Cardiac ventricle fibroblast (primary cell): Measurements from ENCODE around the gene LRRC37A3. TPM values are rescaled to one million over a fixed set of nuclear protein-coding genes. Genes with fewer than 3 reads are reported as not detected.

Source experiments
- total RNA-seq: library from RNA; depleted of rRNA; stranded (reverse); fragments of >200 nt; gene quantifications from 2 replicates; pipeline ENCODE4 v1.2.3, GENCODE V29; 2015

The LRRC37A3 gene
- total RNA-seq = 2.6 and 4.9 TPM in 2 replicates

GRCh38 chr17:64919289-64920025 lies at the start of gene LRRC37A3:
LRRC37A3 (minus strand) TSS chr17:64919478; CDS start chr17:64897257, 22,221 bp downstream.

Other genes with a start within 250 kb of the LRRC37A3 start
- 28.3 and 32.0 TPM in 2 replicates for gene GNA13, start 137.3 kb upstream of the LRRC37A3 start, total RNA-seq
- gene RGS9, start 217.9 kb upstream of the LRRC37A3 start, total RNA-seq = 0.81 and 2.2 TPM in 2 replicates